ENCODE results near the gene SPECC1L.

Gene SPECC1L

GRCh38 chr22:24416611-24417010 is 146.0 kb downstream of the SPECC1L start:
- no peak overlapping the region for H3K4me3 ChIP-seq (replicated peaks in 1 of 2; ENCODE audit: low read depth in 2 of 2, low read length in 2 of 2)
- no peak for DNase-seq (ENCODE audit: low read depth in 2 of 2)
- TF ChIP-seq CTCF (IDR thresholded peaks at IDR 0.05; ENCODE audit: low read depth, low read length): no peak

- H3K4me3 ChIP-seq (replicated peaks in 1 of 2; ENCODE audit: low read depth in 2 of 2, low read length in 2 of 2): no peak overlapping the region
- TF ChIP-seq CTCF (IDR thresholded peaks at IDR 0.05; ENCODE audit: low read depth, low read length): no peak
- DNase-seq (ENCODE audit: low read depth in 2 of 2): no peak
Observed at GRCh38 chr22:24417200-24417599, 146.6 kb downstream of the SPECC1L start.

DNA sequence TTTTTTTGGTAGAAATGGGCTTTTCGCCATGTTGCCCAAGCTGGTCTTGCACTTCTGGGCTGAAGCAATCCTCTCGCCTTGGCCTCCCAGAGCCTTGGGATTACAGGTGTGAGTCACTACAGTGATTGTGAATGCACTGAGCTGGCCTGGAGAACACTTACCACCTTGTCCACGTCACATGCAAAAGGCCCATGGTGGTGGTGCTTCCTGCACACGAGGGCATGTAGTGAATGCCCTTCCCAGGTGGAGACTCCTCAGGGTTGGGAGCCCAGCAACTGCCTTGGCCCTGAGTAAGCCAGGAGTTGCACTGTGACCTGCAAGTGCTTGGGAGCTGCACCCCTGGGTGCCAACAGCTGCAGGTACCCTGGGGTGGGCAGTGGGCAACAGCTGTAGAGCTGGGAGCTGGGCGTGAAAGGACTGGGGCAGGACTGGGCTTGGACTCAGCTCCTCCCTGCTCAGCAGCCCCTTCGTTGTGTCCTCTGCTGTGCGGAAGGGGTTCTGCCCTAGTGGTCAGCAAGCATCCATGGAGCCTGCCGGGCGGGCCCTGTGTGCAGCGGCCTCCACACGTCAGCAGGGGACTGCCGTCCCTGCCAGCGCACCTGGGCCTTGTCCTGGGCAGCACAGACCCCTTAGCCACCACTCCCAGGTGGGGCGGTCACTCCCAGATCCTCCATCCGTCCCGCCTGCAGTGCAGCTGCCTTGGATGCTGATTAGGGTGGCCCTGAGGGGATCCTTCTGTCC is 147.4 kb downstream of the SPECC1L start:
- DNase-seq (ENCODE audit: low read depth in 2 of 2): peak; percentile 27 to 69
- no peak for TF ChIP-seq CTCF (IDR thresholded peaks at IDR 0.05; ENCODE audit: low read depth, low read length)
- H3K4me3 ChIP-seq (replicated peaks in 1 of 2; ENCODE audit: low read depth in 2 of 2, low read length in 2 of 2): no peak overlapping the region

- no peak overlapping the region for H3K4me3 ChIP-seq (replicated peaks in 1 of 2; ENCODE audit: low read depth in 2 of 2, low read length in 2 of 2)
- no peak for DNase-seq (ENCODE audit: low read depth in 2 of 2)
- TF ChIP-seq CTCF (IDR thresholded peaks at IDR 0.05; ENCODE audit: low read depth, low read length): no peak
Observed at GRCh38 chr22:24418786-24419474, 148.3 kb downstream of the SPECC1L start.

GRCh38 chr22:24419475-24419850 is 148.8 kb downstream of the SPECC1L start:
- TF ChIP-seq CTCF (IDR thresholded peaks at IDR 0.05; ENCODE audit: low read depth, low read length): no peak
- DNase-seq (ENCODE audit: low read depth in 2 of 2): no peak
- H3K4me3 ChIP-seq (replicated peaks in 1 of 2; ENCODE audit: low read depth in 2 of 2, low read length in 2 of 2): no peak overlapping the region

- no peak for TF ChIP-seq CTCF (IDR thresholded peaks at IDR 0.05; ENCODE audit: low read depth, low read length)
- DNase-seq (ENCODE audit: low read depth in 2 of 2): peak in 1 of 2 donors; percentile 38
- H3K4me3 ChIP-seq (replicated peaks in 1 of 2; ENCODE audit: low read depth in 2 of 2, low read length in 2 of 2): no peak overlapping the region
Observed at GRCh38 chr22:24420072-24420976, 149.7 kb downstream of the SPECC1L start.

Data from cardiac fibroblast (primary cell).